K562 (cell line): ENCODE measurements around the gene MRAP2. TPM values are rescaled to one million over a fixed set of nuclear protein-coding genes. Genes with fewer than 3 reads are reported as not detected.

ENCODE experiments used
- ARID3A ChIP-seq: IDR thresholded peaks from 2 replicates; pipeline ENCODE4 v1.6.1; 2012; ENCODE audit warnings: low read depth, low read length, improper control_type of control experiment, borderline replicate concordance
- ASH1L ChIP-seq: fragments of 450-650 bp; IDR thresholded peaks from 2 replicates; pipeline ENCODE4 v1.6.1; 2018; ENCODE audit warnings: borderline replicate concordance, mild to moderate bottlenecking, low read depth; ENCODE audit not compliant: partially characterized antibody
- ATF1 ChIP-seq, 2 experiments: fragments of 450-650 bp in 1 of 2; IDR thresholded peaks; 2 replicates each; pipeline ENCODE4 v1.6.1; 2016; ENCODE audit warnings: missing compliant biosample characterization in 1 of 2, missing genetic modification characterization in 1 of 2
- CAMTA2 ChIP-seq: fragments of 250-450 bp; sonication (Bioruptor Pico); conservative IDR thresholded peaks from 2 replicates; pipeline ENCODE4 v1.5.1; 2022
- DIDO1 ChIP-seq: fragments of 450-650 bp; IDR thresholded peaks from 2 replicates; pipeline ENCODE4 v1.6.1; 2016; ENCODE audit warnings: low read depth, missing biosample characterization, missing genetic modification characterization
- ETV6 ChIP-seq, 3 experiments: fragments of 150-350 bp in 1 of 3; sonication (generic) in 1 of 3; formaldehyde crosslinking in 1 of 3; IDR thresholded peaks; 2 replicates each; pipeline versions ENCODE4 v1.6.1 to v1.8.0; 2014 to 2022; ENCODE audit warnings: borderline replicate concordance in 2 of 3, low read depth in 2 of 3, antibody characterized with exemption in 1 of 3, low read length in 1 of 3, mild to moderate bottlenecking in 1 of 3, missing genetic modification reagents in 1 of 3
- FOS ChIP-seq: IDR thresholded peaks from 3 replicates; pipeline ENCODE4 v1.6.1; 2011; ENCODE audit not compliant: insufficient read length; ENCODE audit errors: extremely low read depth
- HDAC6 ChIP-seq: IDR thresholded peaks from 2 replicates; pipeline ENCODE4 v1.6.1; 2012; ENCODE audit warnings: low read depth, mild to moderate bottlenecking, control low read depth, inconsistent platforms, low read length, moderate library complexity
- HNRNPK ChIP-seq: fragments of 200-400 bp; formaldehyde crosslinking; IDR thresholded peaks from one replicate; pipeline ENCODE4 v1.6.1; 2018; ENCODE audit warnings: mild to moderate bottlenecking, low read depth, low read length; ENCODE audit not compliant: poor library complexity, severe bottlenecking
- HOXB6 ChIP-seq: fragments of 250-450 bp; sonication (Bioruptor Pico); IDR thresholded peaks from 2 replicates; pipeline ENCODE4 v1.5.1; 2022; ENCODE audit warnings: mild to moderate bottlenecking, borderline replicate concordance
- NBN ChIP-seq: fragments of 450-650 bp; IDR thresholded peaks from 2 replicates; pipeline ENCODE4 v1.6.1; 2016; ENCODE audit warnings: low read depth, mild to moderate bottlenecking
- NR2F6 ChIP-seq: fragments of 450-650 bp; formaldehyde crosslinking; IDR thresholded peaks from 2 replicates; pipeline ENCODE4 v1.4.0; 2020; ENCODE audit warnings: mild to moderate bottlenecking
- OTX1 ChIP-seq: fragments of 450-650 bp; formaldehyde crosslinking; IDR thresholded peaks from 2 replicates; pipeline ENCODE4 v1.4.0; 2022; ENCODE audit warnings: mild to moderate bottlenecking
- PTTG1 ChIP-seq: fragments of 450-650 bp; IDR thresholded peaks from 2 replicates; pipeline ENCODE4 v1.6.1; 2016; ENCODE audit warnings: low read depth, mild to moderate bottlenecking, missing genetic modification characterization, missing compliant biosample characterization
- RBM34 ChIP-seq: fragments of 200-400 bp; formaldehyde crosslinking; IDR thresholded peaks from 2 replicates; pipeline ENCODE4 v1.6.1; 2018; ENCODE audit warnings: low read length, borderline replicate concordance; ENCODE audit not compliant: insufficient read depth
- SIN3A ChIP-seq, 2 experiments: fragments of 150-350 bp in 1 of 2; IDR thresholded peaks; 2 replicates each; pipeline ENCODE4 v1.6.1; 2011 to 2016; ENCODE audit warnings: borderline replicate concordance in 2 of 2, low read depth in 2 of 2, low read length in 2 of 2, mild to moderate bottlenecking in 2 of 2, moderate library complexity in 2 of 2; ENCODE audit not compliant: control insufficient read depth in 1 of 2
- SIX5 ChIP-seq, 2 experiments: IDR thresholded peaks; 2 replicates each; pipeline ENCODE4 v1.6.1; 2011; ENCODE audit warnings: low read length in 2 of 2, borderline replicate concordance in 1 of 2, low read depth in 1 of 2, mild to moderate bottlenecking in 1 of 2, moderate library complexity in 1 of 2; ENCODE audit not compliant: insufficient read depth in 1 of 2
- STAT5B ChIP-seq: fragments of 250-450 bp; sonication (Bioruptor Pico); IDR thresholded peaks from 2 replicates; pipeline ENCODE4 v1.8.0; 2021; ENCODE audit warnings: mild to moderate bottlenecking, inconsistent platforms
- ZNF165 ChIP-seq: fragments of 250-450 bp; sonication (Bioruptor Pico); IDR thresholded peaks from 2 replicates; pipeline ENCODE4 v1.4.0; 2020; ENCODE audit warnings: borderline replicate concordance
- ZNF324 ChIP-seq: fragments of 250-450 bp; sonication (Bioruptor Pico); IDR thresholded peaks from 2 replicates; pipeline ENCODE4 v1.4.0; 2020; ENCODE audit warnings: mild to moderate bottlenecking
- ZNF561 ChIP-seq: fragments of 450-650 bp; formaldehyde crosslinking; conservative IDR thresholded peaks from 2 replicates; pipeline ENCODE4 v1.4.0; 2020; ENCODE audit warnings: mild to moderate bottlenecking, moderate library complexity
- ZNF639 ChIP-seq, 2 experiments: fragments of 200-800 bp in 1 of 2; sonication (Bioruptor generic) in 1 of 2; sonication (generic) in 1 of 2; formaldehyde crosslinking in 1 of 2; IDR thresholded peaks in 1 of 2; conservative IDR thresholded peaks in 1 of 2; 2 replicates each; pipeline versions ENCODE4 v1.5.0 to v1.6.1; 2016 to 2020; ENCODE audit warnings: missing compliant biosample characterization in 1 of 2, missing genetic modification characterization in 1 of 2, missing genetic modification reagents in 1 of 2
- ZNF699 ChIP-seq: fragments of 250-450 bp; sonication (Bioruptor Pico); IDR thresholded peaks from 2 replicates; pipeline ENCODE4 v1.8.0; 2021; ENCODE audit warnings: mild to moderate bottlenecking, moderate library complexity; ENCODE audit not compliant: insufficient replicate concordance
- polyA plus RNA-seq, 8 experiments: library from polyadenylated mRNA; depleted of rRNA in 4 of 8; stranded (reverse) in 5 of 8; unstranded in 3 of 8; fragments of >200 nt; fragmentation: Nextera tagmentation in 2 of 8; fragmentation: Illumina TruSeq in 1 of 8; extraction: Ambion mirVana in 2 of 8; extraction: Trizol in 1 of 8; gene quantifications; 2 replicates each; pipeline versions ENCODE4 v1.2.1 to v1.2.3, GENCODE V29; 2011 to 2014; ENCODE audit warnings: inconsistent platforms in 1 of 8, missing spikeins in 1 of 8
- total RNA-seq, 7 experiments: library from RNA; depleted of rRNA in 6 of 7; stranded (reverse); fragments of >200 nt in 6 of 7; fragmentation: Illumina TruSeq in 2 of 7; extraction: Trizol in 2 of 7; gene quantifications; 2 replicates each; pipeline versions ENCODE4 v1.2.1 to v1.2.3, GENCODE V29; 2011 to 2021; ENCODE audit warnings: low replicate concordance in 1 of 7

The MRAP2 gene
- total and polyA plus RNA-seq, 9 of the 15 experiments (the other 6 are each of a cell fraction or from before 2014, with no cell fraction given): 5.9 to 38.9 (median 9.3) TPM

GRCh38 chr6:84050408-84050807, 16.8 kb downstream of the MRAP2 start (continued):
- TF ChIP-seq ATF1 (CRISPR knock-in tag; IDR thresholded peaks at IDR 0.05) (no peak), ATF1 (tag; IDR thresholded peaks at IDR 0.05) (peak; percentile 44), ZNF561 (CRISPR knock-in tag) (no peak), STAT5B (no peak), NBN (no peak), RBM34 (no peak), DIDO1 (tag) (no peak), CAMTA2 (CRISPR knock-in tag) (no peak), ZNF324 (CRISPR knock-in tag) (no peak), HOXB6 (CRISPR knock-in tag) (no peak), PTTG1 (tag) (no peak), ARID3A (no peak), ZNF699 (CRISPR knock-in tag) (no peak), HNRNPK (no peak), OTX1 (CRISPR knock-in tag) (no peak), SIN3A (IDR thresholded peaks at IDR 0.05; ENCODE audit: borderline replicate concordance in 2 of 2, control insufficient read depth in 1 of 2, low read depth in 2 of 2, low read length in 2 of 2) (0 out of 4 replicates have a peak, but pooled peaks of 1 of the 2 experiments have one; percentile 41), HDAC6 (no peak), SIX5 (IDR thresholded peaks at IDR 0.05; ENCODE audit: borderline replicate concordance in 1 of 2, insufficient read depth in 1 of 2, low read depth in 1 of 2, low read length in 2 of 2) (no peak), FOS (peak; percentile 15), ASH1L (no peak), NR2F6 (no peak), ZNF639 (CRISPR knock-in tag; conservative IDR thresholded peaks at IDR 0.05 in 1 of 2, IDR thresholded peaks at IDR 0.05 in 1 of 2) (no peak), ETV6 (IDR thresholded peaks at IDR 0.05; ENCODE audit: borderline replicate concordance in 1 of 2, low read depth in 2 of 2, low read length in 1 of 2) (no peak; a peak in 1 of 4 replicates), ETV6 (CRISPR knock-in tag; IDR thresholded peaks at IDR 0.05; ENCODE audit: borderline replicate concordance) (no peak), ZNF165 (CRISPR knock-in tag) (no peak)
